Progenitor cell of endocrine pancreas (in vitro differentiated cells): Measurements from ENCODE around the gene TM9SF3. TPM values are rescaled to one million over a fixed set of nuclear protein-coding genes. Genes with fewer than 3 reads are reported as not detected.

Experiments
- DNase-seq: peaks from one replicate; pipeline ENCODE4 v3.0.0; 2021; ENCODE audit warnings: low spot score; ENCODE audit not compliant: unreplicated experiment
- H3K27ac Mint-ChIP-seq: 2 replicates; pipeline ENCODE4 v1.8.0; 2021; ENCODE audit warnings: mild to moderate bottlenecking, moderate library complexity, mixed read lengths
- H3K27me3 Mint-ChIP-seq: 2 replicates; pipeline ENCODE4 v1.8.0; 2021; ENCODE audit warnings: mixed read lengths
- H3K36me3 Mint-ChIP-seq: 2 replicates; pipeline ENCODE4 v1.8.0; 2022; ENCODE audit warnings: mixed read lengths; ENCODE audit not compliant: insufficient read depth
- H3K4me1 Mint-ChIP-seq: 2 replicates; pipeline ENCODE4 v1.8.0; 2021; ENCODE audit warnings: low read depth, mixed read lengths
- H3K4me3 Mint-ChIP-seq: 2 replicates; pipeline ENCODE4 v1.8.0; 2021; ENCODE audit warnings: low read depth, mild to moderate bottlenecking, moderate library complexity, mixed read lengths
- H3K9me3 Mint-ChIP-seq: 2 replicates; pipeline ENCODE4 v1.8.0; 2021; ENCODE audit warnings: low read depth, mixed read lengths
- total RNA-seq: library from RNA; stranded (reverse); gene quantifications from 2 replicates; pipeline ENCODE4 v1.2.1, GENCODE V29; 2021
- TF ChIP-seq, protein P1 (sequence below): fragments of 200-600 bp; sonication (generic); IDR thresholded peaks from one replicate; pipeline ENCODE4 v1.5.0; 2021; ENCODE audit warnings: antibody characterized with exemption, mild to moderate bottlenecking; ENCODE audit not compliant: unreplicated experiment

The TM9SF3 gene
- total RNA-seq, 1 donor from 2014 or later = 140 TPM

DNA sequence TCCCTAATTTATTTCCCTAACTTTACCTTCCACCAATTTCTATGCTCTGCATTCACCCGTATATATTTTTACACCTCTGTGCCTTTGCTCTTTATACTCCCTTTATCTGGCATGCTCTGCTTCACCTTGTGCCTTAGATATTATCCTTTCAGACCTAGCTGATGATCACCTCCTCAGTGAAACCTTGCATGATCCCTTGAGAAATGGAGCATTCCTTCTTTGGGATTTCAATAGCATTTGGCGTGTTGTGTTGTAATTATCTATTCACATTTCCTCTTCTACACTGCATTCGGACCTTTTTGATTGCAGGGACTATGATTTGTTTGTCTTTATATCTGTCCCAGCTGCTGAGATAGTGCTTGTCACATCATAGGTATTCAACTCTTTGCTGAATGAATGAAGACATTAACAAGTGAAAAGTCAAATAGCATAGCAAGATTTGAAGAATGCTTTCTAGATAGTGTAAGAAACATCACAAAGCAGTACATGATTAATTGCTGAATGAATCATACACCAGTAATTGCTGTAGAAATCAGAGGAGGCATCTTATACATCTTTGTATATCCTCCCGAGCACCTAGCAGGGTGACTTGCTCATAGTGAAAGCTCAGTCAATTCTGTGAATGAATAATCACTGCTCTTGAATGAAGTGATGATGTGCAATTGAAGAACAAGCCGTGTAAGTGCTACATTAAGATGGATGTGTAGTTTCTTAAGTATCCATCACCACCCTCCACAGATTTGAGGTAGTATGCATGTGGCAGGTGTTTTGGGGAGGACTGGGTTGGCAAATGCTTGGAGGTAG, 2.0 kb upstream of the TM9SF3 start:
- no peaks in the 10 kb centered on the region for H3K27me3 Mint-ChIP-seq
- no peak overlapping the region for H3K27ac Mint-ChIP-seq
- H3K4me1 Mint-ChIP-seq = peaks cover 12% of the 10 kb centered on the region
- DNase-seq = no peak
- no peaks in the 10 kb centered on the region for H3K9me3 Mint-ChIP-seq
- H3K36me3 Mint-ChIP-seq = peaks cover 2% of the 10 kb centered on the region
- no peak overlapping the region for H3K4me3 Mint-ChIP-seq
- TF ChIP-seq, protein P1, sequence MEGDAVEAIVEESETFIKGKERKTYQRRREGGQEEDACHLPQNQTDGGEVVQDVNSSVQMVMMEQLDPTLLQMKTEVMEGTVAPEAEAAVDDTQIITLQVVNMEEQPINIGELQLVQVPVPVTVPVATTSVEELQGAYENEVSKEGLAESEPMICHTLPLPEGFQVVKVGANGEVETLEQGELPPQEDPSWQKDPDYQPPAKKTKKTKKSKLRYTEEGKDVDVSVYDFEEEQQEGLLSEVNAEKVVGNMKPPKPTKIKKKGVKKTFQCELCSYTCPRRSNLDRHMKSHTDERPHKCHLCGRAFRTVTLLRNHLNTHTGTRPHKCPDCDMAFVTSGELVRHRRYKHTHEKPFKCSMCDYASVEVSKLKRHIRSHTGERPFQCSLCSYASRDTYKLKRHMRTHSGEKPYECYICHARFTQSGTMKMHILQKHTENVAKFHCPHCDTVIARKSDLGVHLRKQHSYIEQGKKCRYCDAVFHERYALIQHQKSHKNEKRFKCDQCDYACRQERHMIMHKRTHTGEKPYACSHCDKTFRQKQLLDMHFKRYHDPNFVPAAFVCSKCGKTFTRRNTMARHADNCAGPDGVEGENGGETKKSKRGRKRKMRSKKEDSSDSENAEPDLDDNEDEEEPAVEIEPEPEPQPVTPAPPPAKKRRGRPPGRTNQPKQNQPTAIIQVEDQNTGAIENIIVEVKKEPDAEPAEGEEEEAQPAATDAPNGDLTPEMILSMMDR = no peak

GRCh38 chr10:96588060-96588554, 1.3 kb upstream of the TM9SF3 start:
- Mint-ChIP-seq H3K4me1 (peaks cover 12% of the 10 kb centered on the region), H3K36me3 (peaks cover 2% of the 10 kb centered on the region), H3K4me3 (no peak overlapping the region), H3K9me3 (no peaks in the 10 kb centered on the region), H3K27me3 (no peaks in the 10 kb centered on the region), H3K27ac (no peak overlapping the region)
- TF ChIP-seq, protein P1 = no peak
- DNase-seq = no peak

GRCh38 chr10:96587264-96588059, 650 bp upstream of the TM9SF3 start:
- peaks cover 2% of the 10 kb centered on the region for H3K36me3 Mint-ChIP-seq
- no peaks in the 10 kb centered on the region for H3K9me3 Mint-ChIP-seq
- no peak overlapping the region for H3K27ac Mint-ChIP-seq
- DNase-seq = no peak
- no peaks in the 10 kb centered on the region for H3K27me3 Mint-ChIP-seq
- TF ChIP-seq, protein P1 = no peak
- no peak overlapping the region for H3K4me3 Mint-ChIP-seq
- H3K4me1 Mint-ChIP-seq = peaks cover 12% of the 10 kb centered on the region

- H3K27me3 Mint-ChIP-seq = no peaks in the 10 kb centered on the region
- H3K4me3 Mint-ChIP-seq = peak overlapping the region; percentile 90
- peak overlapping the region; percentile 94 for H3K27ac Mint-ChIP-seq
- H3K4me1 Mint-ChIP-seq = peaks cover 21% of the 10 kb centered on the region
- no peaks in the 10 kb centered on the region for H3K9me3 Mint-ChIP-seq
- DNase-seq = no peak
- TF ChIP-seq, protein P1 = no peak
- no peaks in the 10 kb centered on the region for H3K36me3 Mint-ChIP-seq
Observed at GRCh38 chr10:96585736-96586418, 935 bp downstream of the TM9SF3 start.

- no peaks in the 10 kb centered on the region for H3K27me3 Mint-ChIP-seq
- H3K9me3 Mint-ChIP-seq = no peaks in the 10 kb centered on the region
- peaks cover 30% of the 10 kb centered on the region for H3K4me1 Mint-ChIP-seq
- H3K4me3 Mint-ChIP-seq = peak overlapping the region; percentile 16
- DNase-seq = no peak
- H3K36me3 Mint-ChIP-seq = peaks cover 2% of the 10 kb centered on the region
- no peak overlapping the region for H3K27ac Mint-ChIP-seq
- TF ChIP-seq, protein P1 = no peak
Observed at GRCh38 chr10:96584474-96584873, 2.3 kb downstream of the TM9SF3 start.
